ENCODE measurements around the gene CCM2.

Gene CCM2

GRCh38 chr7:45000093-45001032, at the start of gene CCM2:
CCM2 (plus strand) TSS chr7:45000201; CDS start chr7:45000334, 133 bp downstream.
- DNase-seq: peak; percentile 43

DNA sequence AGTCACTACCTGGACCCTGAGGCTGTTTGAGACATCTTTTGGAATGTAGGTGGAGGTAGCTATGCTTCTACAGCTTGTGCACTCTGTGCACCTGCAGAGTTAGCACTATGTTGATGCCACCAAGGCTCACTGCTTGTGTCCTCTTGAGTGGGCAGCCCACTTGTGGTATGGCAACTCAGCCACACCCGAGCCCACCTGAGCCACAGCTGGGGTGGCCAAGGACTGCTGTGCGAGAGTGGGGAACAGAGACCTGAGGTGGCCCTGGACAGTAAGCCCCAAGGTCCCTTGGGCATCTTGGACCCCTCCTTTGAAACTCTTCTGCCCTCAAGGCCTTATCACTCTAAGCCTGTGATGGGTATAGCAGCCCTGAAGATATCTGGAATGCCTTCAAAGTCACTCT, 46.8 kb upstream of the CCM2 start:
- no peak for DNase-seq

- DNase-seq: no peak
These were observed 44.3 kb upstream of the CCM2 start for GRCh38 chr7:44955733-44956132.

GRCh38 chr7:44956157-44956766, 43.7 kb upstream of the CCM2 start:
- no peak for DNase-seq

DNA sequence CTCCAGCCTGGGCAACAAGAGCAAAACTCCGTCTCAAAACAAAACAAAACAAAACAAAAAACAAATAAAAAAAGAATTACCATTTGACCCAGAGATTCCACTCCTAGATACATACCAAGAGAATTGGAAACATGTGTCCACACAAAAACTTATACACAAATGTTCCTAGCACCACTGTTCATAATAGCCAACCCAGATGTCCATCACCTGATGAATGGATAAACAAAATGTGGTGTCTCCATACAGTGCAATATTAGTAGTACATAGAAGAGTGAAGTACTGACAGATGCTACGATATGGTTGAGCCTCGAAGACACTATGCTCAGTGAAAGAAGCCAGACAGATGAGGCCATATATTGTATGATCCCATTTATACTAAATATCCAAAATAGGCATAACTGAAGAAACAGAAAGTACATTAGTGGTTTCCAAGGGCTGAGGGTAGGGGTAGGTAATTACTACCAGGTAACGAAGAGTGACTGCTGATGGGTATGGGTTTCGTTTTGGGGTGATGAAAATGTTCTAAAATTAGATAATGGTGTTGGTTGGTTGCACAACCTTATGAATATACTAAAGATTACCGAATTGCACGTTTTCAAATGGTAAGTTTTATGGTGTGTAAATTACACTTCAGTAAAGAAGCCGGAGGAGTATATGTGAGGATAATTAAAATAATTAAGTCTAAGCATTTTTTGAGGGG, 41.2 kb upstream of the CCM2 start:
- DNase-seq: no peak

GRCh38 chr7:44959433-44959951, 40.5 kb upstream of the CCM2 start:
- peak; percentile 2 for DNase-seq

GRCh38 chr7:44960011-44960580, 39.9 kb upstream of the CCM2 start:
- DNase-seq: no peak

DNA sequence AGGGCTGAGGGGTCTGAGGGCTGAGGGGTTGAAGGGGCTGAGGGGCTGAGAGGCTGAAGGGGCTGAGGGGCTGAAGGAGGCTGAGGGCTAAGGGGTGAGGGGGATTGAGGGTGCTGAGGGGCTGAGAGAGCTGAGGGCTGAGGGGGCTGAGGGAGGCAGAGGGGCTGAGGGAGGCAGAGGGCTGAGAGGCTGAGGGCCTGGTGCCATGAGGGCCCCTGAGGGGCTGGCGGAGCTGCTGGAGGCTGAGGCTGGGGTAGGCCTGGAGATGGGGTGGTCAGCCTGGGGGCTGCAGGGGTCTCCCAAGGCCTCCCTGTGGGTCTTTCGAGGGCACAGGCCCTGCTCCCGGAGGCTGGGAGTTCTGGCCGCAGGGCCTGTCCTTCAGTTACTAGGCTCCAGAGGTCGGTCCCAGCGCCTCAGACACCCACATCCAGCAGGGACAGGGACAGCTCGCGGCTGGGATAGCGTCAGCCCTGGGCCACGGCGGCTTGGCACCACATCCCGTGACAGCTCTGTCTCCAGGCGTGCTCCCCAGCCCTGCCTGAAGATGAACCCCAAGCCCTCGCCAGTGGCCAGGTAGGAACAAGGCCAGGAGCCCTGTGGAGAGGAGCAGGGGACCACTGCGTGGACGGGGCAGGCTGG, 38.0 kb upstream of the CCM2 start:
- DNase-seq: no peak

- no peak for DNase-seq
These were observed 37.3 kb upstream of the CCM2 start for GRCh38 chr7:44962483-44963251.

DNA sequence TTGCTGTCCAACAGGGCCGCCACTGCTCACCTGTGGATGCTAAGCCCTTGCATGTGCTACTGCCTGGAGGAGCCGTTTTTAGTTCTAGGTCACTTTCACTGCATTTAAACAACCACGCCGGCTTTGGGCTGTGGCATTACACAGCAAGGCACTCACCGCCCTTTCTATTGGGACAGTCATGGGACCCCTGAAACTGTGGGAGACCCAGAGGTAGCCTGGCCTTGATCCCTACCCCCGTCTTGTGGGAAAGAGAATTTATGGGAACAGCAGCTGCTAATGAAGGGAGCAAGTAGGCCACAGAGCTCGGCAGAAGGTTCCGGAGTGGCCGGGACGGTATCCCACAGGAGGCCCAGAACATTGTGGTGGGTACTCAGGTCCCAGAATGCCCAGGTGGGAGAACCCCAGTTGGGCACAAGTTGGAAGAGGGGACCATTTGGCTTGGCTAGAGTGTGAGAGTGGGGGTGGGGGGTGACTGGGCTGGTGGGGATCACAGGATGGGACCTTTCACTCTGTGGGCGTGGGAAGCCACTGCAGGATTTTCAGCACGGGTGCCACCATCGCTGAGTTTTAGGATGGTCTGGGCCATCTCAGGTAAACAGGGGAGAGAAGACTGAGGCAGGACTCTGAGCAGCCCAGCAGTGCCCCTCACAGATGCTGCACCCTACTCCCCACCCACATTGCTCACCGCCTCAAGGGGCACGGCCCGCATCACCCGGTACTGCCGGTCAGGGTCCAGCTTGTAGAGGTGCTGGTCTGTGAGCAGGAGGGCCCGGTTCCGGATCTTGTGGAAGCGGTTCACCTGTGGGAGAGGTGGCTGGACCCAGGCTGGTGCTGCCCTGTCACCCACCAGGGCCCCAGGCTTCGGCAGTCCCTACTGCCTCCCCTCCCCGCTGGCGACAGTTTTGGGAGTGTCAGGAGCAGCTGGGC, 36.4 kb upstream of the CCM2 start:
- no peak for DNase-seq

GRCh38 chr7:44964384-44964830, 35.6 kb upstream of the CCM2 start:
- DNase-seq: peak; percentile 6

DNA sequence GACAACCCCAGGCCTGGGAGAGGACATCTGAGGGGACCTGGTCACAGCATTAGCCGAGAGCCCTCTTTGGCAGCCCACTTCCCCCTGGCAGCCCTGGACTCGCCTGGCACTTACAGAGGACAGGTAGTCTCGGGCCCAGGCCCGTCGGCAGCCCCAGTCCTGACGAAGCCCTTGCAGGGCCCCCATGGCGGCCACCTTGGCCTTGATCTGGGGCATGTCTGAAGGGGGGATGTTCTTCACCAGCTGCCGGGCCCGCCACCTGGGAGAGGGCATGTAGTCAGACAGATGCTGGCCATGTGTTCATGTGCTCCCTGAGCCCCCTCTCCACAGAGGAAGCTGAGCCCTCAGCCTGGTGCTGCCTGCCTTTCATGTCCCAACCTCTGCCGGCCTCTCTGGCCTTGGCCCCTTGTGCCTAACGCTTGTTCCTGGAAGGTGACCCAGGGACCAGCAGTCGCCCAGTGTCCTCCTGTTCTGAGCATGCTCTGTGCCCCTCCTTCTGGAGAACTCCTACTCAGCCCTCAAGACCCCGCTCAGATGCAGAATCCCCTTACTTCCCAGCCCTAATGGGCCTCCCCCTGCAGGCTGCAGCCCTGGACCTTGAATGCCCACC, 35.1 kb upstream of the CCM2 start:
- DNase-seq: no peak

- no peak for DNase-seq
These were observed 34.5 kb upstream of the CCM2 start for GRCh38 chr7:44965441-44965903.

DNA sequence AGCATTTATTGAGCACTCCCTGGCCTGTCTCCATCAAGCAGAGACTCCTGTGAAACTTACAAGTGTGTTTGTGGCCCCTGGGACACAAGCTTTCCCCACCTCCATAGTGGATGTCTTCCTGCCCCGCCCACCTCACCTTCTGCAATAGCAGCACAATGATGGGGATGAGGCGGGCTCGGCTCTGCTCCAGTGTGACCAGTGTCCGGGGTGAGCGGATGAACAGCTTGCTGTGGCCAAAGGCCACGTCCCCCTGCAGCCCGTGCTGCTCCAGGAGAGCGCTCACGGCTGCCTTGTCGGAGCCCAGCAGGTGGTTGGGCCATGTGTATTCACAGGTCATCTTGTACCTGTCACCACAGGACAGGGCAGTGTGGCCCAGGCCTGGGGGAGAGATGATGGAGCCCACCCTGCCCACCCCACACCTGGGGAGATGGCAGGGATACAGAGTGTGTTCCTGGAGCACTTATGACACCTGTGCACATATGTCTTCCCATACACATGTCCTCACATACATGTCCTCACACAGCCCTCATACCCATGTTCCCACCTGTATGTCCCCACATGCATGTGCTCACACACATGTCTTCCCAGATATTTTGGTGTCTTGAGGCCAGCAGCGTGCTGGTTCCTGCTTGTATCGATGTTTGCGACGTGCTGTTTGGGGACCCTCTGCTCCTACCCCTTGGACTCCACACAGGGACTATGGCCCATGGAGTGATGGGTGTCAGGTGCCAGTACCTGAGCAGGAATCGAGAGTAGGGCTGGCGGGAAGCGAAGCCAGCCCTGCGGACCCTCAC, 33.9 kb upstream of the CCM2 start:
- no peak for DNase-seq

DNA sequence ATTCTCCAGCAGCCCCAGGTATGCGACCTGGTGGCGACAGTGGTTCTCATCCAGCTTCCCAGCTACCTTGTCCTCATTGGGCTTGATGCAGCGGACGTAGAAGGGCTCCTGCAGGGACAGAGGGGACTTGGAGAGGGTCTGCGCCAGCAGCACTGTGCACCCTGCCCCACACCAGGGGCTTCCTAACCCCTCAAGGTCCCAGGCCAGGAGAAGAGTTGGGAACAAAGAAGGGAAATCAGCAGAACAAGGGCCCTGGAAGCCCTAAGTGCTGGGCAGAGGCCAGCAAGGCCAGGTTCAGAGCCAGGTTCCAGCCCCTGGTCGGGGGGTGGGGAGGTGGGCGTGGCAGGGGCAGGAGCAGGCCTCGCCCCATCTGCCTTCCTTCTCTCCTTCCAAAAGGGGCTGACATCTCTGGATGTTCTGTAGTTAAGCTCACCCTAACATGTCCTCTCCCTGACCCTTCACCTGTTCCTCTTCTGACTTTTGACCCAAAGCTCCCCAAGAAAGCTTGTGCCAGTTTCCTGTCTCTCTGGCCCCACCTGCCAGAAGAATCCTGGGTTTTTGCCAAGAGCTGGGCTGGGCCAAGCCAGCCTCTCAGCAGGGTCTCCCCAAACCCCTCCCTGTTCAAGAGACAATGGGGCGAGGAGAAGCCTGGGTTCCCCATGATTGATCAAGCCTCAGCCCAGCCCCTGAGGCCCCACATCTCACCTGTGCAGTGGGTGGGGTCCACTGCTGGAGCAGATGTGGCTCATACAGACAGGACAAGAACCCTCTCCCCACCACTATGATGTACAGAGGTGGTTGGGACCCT, 33.1 kb upstream of the CCM2 start:
- no peak for DNase-seq

GRCh38 chr7:44967571-44968446, 32.2 kb upstream of the CCM2 start:
- peak; percentile 7 for DNase-seq

GRCh38 chr7:44969049-44969700, 30.8 kb upstream of the CCM2 start:
- DNase-seq: no peak
